Measurements from ENCODE around the gene LCN2.

- no peak for TF ChIP-seq CTCF (IDR thresholded peaks at IDR 0.05)
- no peak for TF ChIP-seq POLR2A (IDR thresholded peaks at IDR 0.05)
Measured at GRCh38 chr9:128166169-128166568, 16.9 kb downstream of the LCN2 start.
